GM12874 (cell line): ENCODE measurements around the gene MYBPH.

Experiments used
- CTCF ChIP-seq: IDR thresholded peaks from 2 replicates; pipeline ENCODE4 v1.5.1; 2011; ENCODE audit warnings: low read depth, mild to moderate bottlenecking, control low read depth, low read length, moderate library complexity; ENCODE audit not compliant: insufficient read depth

The MYBPH gene

DNA sequence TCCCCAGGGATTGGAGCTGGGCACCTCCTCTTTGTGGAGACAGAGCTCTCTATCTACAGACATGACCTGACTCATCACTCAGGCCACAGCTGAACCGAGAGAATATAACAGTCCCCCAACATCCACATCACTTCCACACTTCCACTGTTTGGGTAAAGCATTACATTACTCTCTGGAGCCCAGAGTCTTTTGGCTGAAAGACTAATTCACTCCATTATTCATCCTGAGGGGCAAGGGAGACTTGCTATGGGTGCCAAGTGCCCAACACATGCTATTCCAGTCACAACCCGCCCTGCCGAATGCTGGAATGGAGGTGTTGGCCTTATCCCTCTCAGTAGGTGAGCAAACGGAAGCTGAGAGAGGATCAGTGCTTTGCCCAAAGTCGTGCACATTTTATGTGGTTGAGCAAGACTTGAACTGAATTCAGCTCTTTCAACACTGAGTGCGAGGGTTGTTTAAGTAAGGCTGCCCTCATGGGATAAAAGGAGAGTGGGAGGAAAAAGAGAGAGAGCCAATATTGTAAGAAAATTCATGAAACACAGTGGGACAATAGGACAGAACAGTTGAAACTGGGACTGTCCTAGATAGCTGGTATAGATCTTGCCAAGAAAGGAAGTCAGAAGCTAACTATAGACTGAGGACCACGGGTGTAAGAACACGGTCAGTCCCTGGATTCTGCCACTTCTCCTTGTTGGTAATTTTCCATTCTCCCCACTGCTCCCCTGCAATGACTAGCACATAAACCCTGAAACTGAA lies 24.4 kb upstream of the MYBPH start:
- TF ChIP-seq CTCF = no peak

DNA sequence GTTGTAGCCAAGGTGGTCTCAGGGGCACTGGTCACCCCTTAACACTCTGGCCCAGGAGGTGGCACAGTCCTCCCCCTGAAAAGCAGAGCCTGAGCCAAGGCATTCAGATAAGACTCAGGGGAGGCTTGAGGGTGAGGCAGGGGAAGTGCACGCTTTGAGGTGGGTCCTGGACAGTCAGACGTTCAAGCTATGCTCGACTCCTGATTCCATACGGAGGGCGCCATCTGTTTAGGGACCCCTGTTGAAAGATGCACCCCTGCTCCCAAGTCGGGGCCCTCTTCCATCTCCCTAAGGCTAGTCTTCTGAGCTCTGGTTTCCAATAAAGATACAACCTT lies 23.8 kb upstream of the MYBPH start:
- no peak for TF ChIP-seq CTCF

- no peak for TF ChIP-seq CTCF
Observed at GRCh38 chr1:203199002-203199401, 23.4 kb upstream of the MYBPH start.

GRCh38 chr1:203197625-203198024 lies 22.0 kb upstream of the MYBPH start:
- no peak for TF ChIP-seq CTCF

DNA sequence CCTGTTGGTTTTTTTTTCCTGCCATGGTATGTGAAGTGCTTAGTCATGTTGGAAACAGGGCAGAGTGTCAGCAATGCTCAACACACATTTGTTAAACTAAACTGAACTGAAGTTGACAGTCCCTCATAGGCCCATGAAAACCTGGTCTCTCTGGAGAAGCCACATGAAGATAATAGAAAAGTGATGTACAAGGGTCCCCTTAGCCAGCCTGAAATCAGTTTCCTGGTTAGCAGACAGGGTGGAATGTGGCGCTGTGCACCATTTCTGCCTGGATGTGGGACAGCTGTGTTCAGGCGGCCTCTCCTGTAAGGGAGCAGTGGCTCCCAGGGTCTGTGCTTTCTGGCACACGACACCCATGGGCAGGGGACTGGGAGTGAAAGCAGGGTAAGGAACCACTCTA lies 20.7 kb upstream of the MYBPH start:
- no peak for TF ChIP-seq CTCF

DNA sequence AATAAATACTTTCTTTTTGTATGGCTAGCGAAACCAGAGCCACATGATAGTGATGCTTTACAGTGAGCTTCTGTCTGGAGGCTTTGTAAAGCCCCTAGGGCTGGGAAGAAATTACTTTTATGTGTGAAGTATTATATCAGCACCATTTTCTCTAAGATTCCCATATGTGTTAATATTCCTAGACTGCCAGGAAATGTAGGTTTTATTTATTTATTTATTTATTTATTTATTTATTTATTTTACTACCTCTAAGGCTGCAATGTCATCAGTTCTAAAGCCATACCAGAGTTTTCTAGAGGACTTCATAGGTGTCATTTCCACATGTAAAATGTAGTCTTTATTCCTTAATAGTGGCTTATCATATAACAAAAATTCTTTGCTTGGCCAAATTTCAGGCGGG lies 15.3 kb upstream of the MYBPH start:
- no peak for TF ChIP-seq CTCF

- TF ChIP-seq CTCF = no peak
Observed at GRCh38 chr1:203189951-203190352, 14.3 kb upstream of the MYBPH start.
